GM23338 (cell line): Measurements from ENCODE around the gene TGFB1. TPM values are rescaled to one million over a fixed set of nuclear protein-coding genes. Genes with fewer than 3 reads are reported as not detected.

Source experiments
- ATAC-seq: fragments of 200-7000 bp; cut with Tn5 transposase; 3 replicates; pipeline ENCODE4 v1.9.1; 2020
- DNase-seq: peaks from one replicate; pipeline ENCODE4 v3.0.0-alpha.2; 2015; ENCODE audit warnings: low spot score
- H2AFZ ChIP-seq: fragments of 200-600 bp; sonication (generic); 2 replicates; pipeline ENCODE4 v1.8.0; 2016; ENCODE audit warnings: antibody characterized with exemption, mild to moderate bottlenecking, moderate library complexity
- H3F3A ChIP-seq: fragments of 200-600 bp; sonication (generic); replicated peaks from 2 replicates; pipeline ENCODE4 v1.8.0; 2017; ENCODE audit warnings: antibody characterized with exemption, mixed run types, low read depth
- H3K27ac ChIP-seq: fragments of 200-600 bp; sonication (generic); 2 replicates; pipeline ENCODE4 v1.6.1; 2016; ENCODE audit warnings: low read depth
- H3K27me3 ChIP-seq: fragments of 200-600 bp; sonication (generic); 2 replicates; pipeline ENCODE4 v1.8.0; 2016; ENCODE audit warnings: mild to moderate bottlenecking, mixed run types, moderate library complexity; ENCODE audit not compliant: insufficient read depth
- H3K36me3 ChIP-seq: fragments of 200-600 bp; sonication (generic); 2 replicates; pipeline ENCODE4 v1.8.0; 2016; ENCODE audit warnings: mild to moderate bottlenecking; ENCODE audit not compliant: insufficient read depth
- H3K4me1 ChIP-seq: fragments of 200-600 bp; sonication (generic); 2 replicates; pipeline ENCODE4 v1.8.0; 2016; ENCODE audit warnings: mild to moderate bottlenecking, moderate library complexity; ENCODE audit not compliant: insufficient read depth
- H3K4me2 ChIP-seq: fragments of 200-600 bp; sonication (generic); 2 replicates; pipeline ENCODE4 v1.7.1; 2017; ENCODE audit warnings: mixed run types
- H3K4me3 ChIP-seq: fragments of 200-600 bp; sonication (generic); 2 replicates; pipeline ENCODE4 v1.6.1; 2016; ENCODE audit warnings: mixed run types
- H3K79me2 ChIP-seq: fragments of 200-600 bp; sonication (generic); replicated peaks from 2 replicates; pipeline ENCODE4 v1.8.0; 2017; ENCODE audit warnings: mild to moderate bottlenecking; ENCODE audit not compliant: insufficient read depth
- H3K9me2 ChIP-seq: fragments of 200-600 bp; sonication (generic); 2 replicates; pipeline ENCODE4 v1.8.0; 2017; ENCODE audit not compliant: insufficient read depth
- H4K20me1 ChIP-seq: fragments of 200-600 bp; sonication (generic); replicated peaks from 2 replicates; pipeline ENCODE4 v1.8.0; 2017; ENCODE audit warnings: mild to moderate bottlenecking; ENCODE audit not compliant: insufficient read depth
- H3K27ac Mint-ChIP-seq: 2 replicates; pipeline ENCODE4 v1.8.0; 2020; ENCODE audit warnings: inconsistent platforms, mild to moderate bottlenecking, moderate library complexity, mixed read lengths
- H3K27me3 Mint-ChIP-seq: 3 replicates; pipeline ENCODE4 v1.8.0; 2022; ENCODE audit warnings: low read depth, mild to moderate bottlenecking, moderate library complexity, mixed read lengths, inconsistent platforms; ENCODE audit not compliant: insufficient read depth, poor library complexity
- H3K36me3 Mint-ChIP-seq: 3 replicates; pipeline ENCODE4 v1.8.0; 2021; ENCODE audit warnings: low read depth, mild to moderate bottlenecking, inconsistent platforms, moderate library complexity, mixed read lengths
- H3K4me1 Mint-ChIP-seq: 3 replicates; pipeline ENCODE4 v1.8.0; 2020; ENCODE audit warnings: mild to moderate bottlenecking, inconsistent platforms, mixed read lengths
- H3K4me3 Mint-ChIP-seq: 3 replicates; pipeline ENCODE4 v1.8.0; 2021; ENCODE audit warnings: moderate library complexity, mild to moderate bottlenecking, inconsistent platforms, mixed read lengths
- H3K9me3 Mint-ChIP-seq: 3 replicates; pipeline ENCODE4 v1.8.0; 2020; ENCODE audit warnings: moderate library complexity, mild to moderate bottlenecking, inconsistent platforms, mixed read lengths
- CREB1 ChIP-seq: fragments of 250-450 bp; sonication (Bioruptor Pico); IDR thresholded peaks from 2 replicates; pipeline ENCODE4 v1.5.0; 2020; ENCODE audit warnings: low read depth, mild to moderate bottlenecking, moderate library complexity
- EZH2 ChIP-seq: fragments of 200-600 bp; sonication (generic); IDR thresholded peaks from one replicate; pipeline ENCODE4 v1.8.0; 2017; ENCODE audit warnings: antibody characterized with exemption, mild to moderate bottlenecking, low read depth; ENCODE audit not compliant: unreplicated experiment
- EZH2phosphoT487 ChIP-seq: fragments of 200-600 bp; sonication (generic); IDR thresholded peaks from one replicate; pipeline ENCODE4 v1.8.1; 2018; ENCODE audit warnings: antibody characterized with exemption; ENCODE audit not compliant: unreplicated experiment
- NANOG ChIP-seq: IDR thresholded peaks from 2 replicates; pipeline ENCODE4 v1.6.1; 2016; ENCODE audit warnings: antibody characterized with exemption, borderline replicate concordance
- REST ChIP-seq: IDR thresholded peaks from one replicate; pipeline ENCODE4 v1.6.1; 2018; ENCODE audit warnings: antibody characterized with exemption; ENCODE audit not compliant: unreplicated experiment
- STAT1 ChIP-seq: IDR thresholded peaks from one replicate; pipeline ENCODE4 v1.6.1; 2016; ENCODE audit warnings: antibody characterized with exemption; ENCODE audit not compliant: unreplicated experiment
- ZNF331 ChIP-seq: fragments of 250-450 bp; sonication (Bioruptor Pico); IDR thresholded peaks from 2 replicates; pipeline ENCODE4 v1.5.0; 2020; ENCODE audit warnings: low read depth, mild to moderate bottlenecking, moderate library complexity
- polyA plus RNA-seq: library from polyadenylated mRNA; unstranded; fragments of >200 nt; fragmentation: Nextera tagmentation; extraction: Ambion mirVana; gene quantifications from 2 replicates; pipeline ENCODE4 v1.2.1, GENCODE V29; 2016
- total RNA-seq: library from RNA; depleted of rRNA; stranded (reverse); fragments of >200 nt; shearing (Covaris generic); gene quantifications from 2 replicates; pipeline ENCODE4 v1.2.3, GENCODE V29; 2014
- TF ChIP-seq, protein P1 (sequence below): IDR thresholded peaks from 2 replicates; pipeline ENCODE4 v1.6.1; 2016; ENCODE audit warnings: antibody characterized with exemption
- TF ChIP-seq, protein P2 (sequence below), 2 experiments: fragments of 200-600 bp in 1 of 2; sonication (generic) in 1 of 2; conservative IDR thresholded peaks; 2 replicates each; pipeline versions ENCODE4 v1.5.1 to v1.6.1; 2016 to 2017; ENCODE audit warnings: antibody characterized with exemption in 2 of 2, low read depth in 2 of 2, mild to moderate bottlenecking in 2 of 2, moderate library complexity in 1 of 2

TGFB1 gene
- total and polyA plus RNA-seq, 2 experiments from 2014 or later = 0.99 to 7.9 TPM

DNA sequence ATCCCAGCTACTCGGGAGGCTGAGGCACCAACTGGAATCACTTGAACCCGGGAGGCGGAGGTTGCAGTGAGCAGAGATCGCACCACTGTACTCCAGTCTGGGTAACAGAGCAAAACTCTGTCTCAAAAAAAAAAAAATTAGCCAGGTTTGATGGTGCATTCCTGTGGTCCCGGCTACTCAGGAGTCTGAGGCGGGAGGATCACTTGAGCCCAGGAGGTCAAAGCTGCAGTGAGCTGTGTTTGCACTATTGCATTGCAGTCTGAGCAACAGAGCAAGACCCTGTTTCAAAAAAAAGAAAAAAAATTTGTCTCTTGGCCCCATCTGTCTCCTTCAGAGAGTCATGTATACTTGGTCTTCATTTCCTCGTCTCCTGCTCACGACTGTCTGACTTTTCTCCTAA lies 42.1 kb downstream of the TGFB1 start (continued):
- no peak for TF ChIP-seq REST
- TF ChIP-seq, protein P1, sequence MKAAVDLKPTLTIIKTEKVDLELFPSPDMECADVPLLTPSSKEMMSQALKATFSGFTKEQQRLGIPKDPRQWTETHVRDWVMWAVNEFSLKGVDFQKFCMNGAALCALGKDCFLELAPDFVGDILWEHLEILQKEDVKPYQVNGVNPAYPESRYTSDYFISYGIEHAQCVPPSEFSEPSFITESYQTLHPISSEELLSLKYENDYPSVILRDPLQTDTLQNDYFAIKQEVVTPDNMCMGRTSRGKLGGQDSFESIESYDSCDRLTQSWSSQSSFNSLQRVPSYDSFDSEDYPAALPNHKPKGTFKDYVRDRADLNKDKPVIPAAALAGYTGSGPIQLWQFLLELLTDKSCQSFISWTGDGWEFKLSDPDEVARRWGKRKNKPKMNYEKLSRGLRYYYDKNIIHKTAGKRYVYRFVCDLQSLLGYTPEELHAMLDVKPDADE = no peak
- no peak for TF ChIP-seq NANOG
- no peak for TF ChIP-seq ZNF331 (CRISPR knock-in tag)
- no peak for TF ChIP-seq EZH2phosphoT487
- TF ChIP-seq, protein P2, sequence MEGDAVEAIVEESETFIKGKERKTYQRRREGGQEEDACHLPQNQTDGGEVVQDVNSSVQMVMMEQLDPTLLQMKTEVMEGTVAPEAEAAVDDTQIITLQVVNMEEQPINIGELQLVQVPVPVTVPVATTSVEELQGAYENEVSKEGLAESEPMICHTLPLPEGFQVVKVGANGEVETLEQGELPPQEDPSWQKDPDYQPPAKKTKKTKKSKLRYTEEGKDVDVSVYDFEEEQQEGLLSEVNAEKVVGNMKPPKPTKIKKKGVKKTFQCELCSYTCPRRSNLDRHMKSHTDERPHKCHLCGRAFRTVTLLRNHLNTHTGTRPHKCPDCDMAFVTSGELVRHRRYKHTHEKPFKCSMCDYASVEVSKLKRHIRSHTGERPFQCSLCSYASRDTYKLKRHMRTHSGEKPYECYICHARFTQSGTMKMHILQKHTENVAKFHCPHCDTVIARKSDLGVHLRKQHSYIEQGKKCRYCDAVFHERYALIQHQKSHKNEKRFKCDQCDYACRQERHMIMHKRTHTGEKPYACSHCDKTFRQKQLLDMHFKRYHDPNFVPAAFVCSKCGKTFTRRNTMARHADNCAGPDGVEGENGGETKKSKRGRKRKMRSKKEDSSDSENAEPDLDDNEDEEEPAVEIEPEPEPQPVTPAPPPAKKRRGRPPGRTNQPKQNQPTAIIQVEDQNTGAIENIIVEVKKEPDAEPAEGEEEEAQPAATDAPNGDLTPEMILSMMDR (conservative IDR thresholded peaks at IDR 0.05; ENCODE audit: low read depth in 2 of 2) = no peak
- no peak for TF ChIP-seq STAT1

DNA sequence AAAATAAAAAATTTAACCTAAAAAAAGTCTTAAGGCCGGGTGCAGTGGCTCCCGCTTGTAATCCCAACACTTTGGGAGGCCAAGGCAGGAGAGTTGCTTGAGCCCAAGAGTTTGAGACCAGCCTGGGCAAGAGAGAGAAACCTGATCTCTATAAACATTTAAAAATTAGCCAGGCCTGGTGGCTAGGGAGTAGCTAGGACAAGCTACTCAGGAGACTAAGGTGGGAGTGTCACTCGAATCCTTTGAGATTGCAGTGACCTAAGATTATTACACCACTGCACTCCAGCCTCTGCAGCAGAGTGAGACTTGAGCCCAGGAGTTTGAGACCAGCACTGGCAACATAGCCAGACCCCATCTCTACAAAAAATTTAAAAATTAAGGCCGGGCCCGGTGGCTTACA lies 42.6 kb downstream of the TGFB1 start:
- Mint-ChIP-seq H3K4me3 (peak overlapping the region; percentile 93), H3K9me3 (no peaks in the 10 kb centered on the region; the same call in 2 of the 3 replicates), H3K4me1 (peaks cover 24% of the 10 kb centered on the region), H3K27me3 (peaks cover 28% of the 10 kb centered on the region), H3K36me3 (peaks cover 31% of the 10 kb centered on the region), H3K27ac (no peak overlapping the region)
- H3K4me1 ChIP-seq = peaks cover 16% of the 10 kb centered on the region
- H3K27ac ChIP-seq = no peak overlapping the region
- H3K36me3 ChIP-seq = peaks cover 14% of the 10 kb centered on the region
- ATAC-seq (no peak), DNase-seq (no peak)
- peaks cover 30% of the 10 kb centered on the region for H3F3A ChIP-seq
- H3K9me2 ChIP-seq = no peaks in the 10 kb centered on the region
- TF ChIP-seq NANOG (no peak), CREB1 (CRISPR knock-in tag) (no peak), EZH2 (no peak)
- peaks cover 5% of the 10 kb centered on the region; the same call in 1 of the 2 replicates for H4K20me1 ChIP-seq
- H2AFZ ChIP-seq = no peak overlapping the region
- peak overlapping the region; percentile 84 for H3K4me3 ChIP-seq
- peaks cover 21% of the 10 kb centered on the region for H3K79me2 ChIP-seq
- H3K27me3 ChIP-seq = no peaks in the 10 kb centered on the region
- peak overlapping the region; percentile 86 for H3K4me2 ChIP-seq
